Panc1 (cell line): ENCODE measurements around the gene ZNF627. TPM values are rescaled to one million over a fixed set of nuclear protein-coding genes. Genes with fewer than 3 reads are reported as not detected.

Experiments
- ATAC-seq: fragments of 200-7000 bp; cut with Tn5 transposase; 2 replicates; pipeline ENCODE4 v1.9.1; 2020; ENCODE audit warnings: mild to moderate bottlenecking, moderate library complexity
- BruUV-seq: library from RNA; stranded (reverse); fragments of 400-500 nt; replicated peaks from 2 replicates; lab custom pipeline; 2021; lab: Mats Ljungman, UMichigan
- CTCF ChIA-PET: fragments of 300-600 bp; sonication (Branson Sonifier 250); formaldehyde crosslinking; loops from one replicate; lab custom pipeline; 2022; ENCODE audit warnings: antibody characterized with exemption; lab: Charles Lee
- POLR2A ChIA-PET: fragments of 300-600 bp; sonication (Branson Sonifier 250); formaldehyde crosslinking; loops from one replicate; lab custom pipeline; 2022; ENCODE audit warnings: antibody characterized with exemption; lab: Charles Lee
- DNase-seq: peaks from one replicate; pipeline ENCODE4 v3.0.0-alpha.2; 2010; ENCODE audit warnings: low read depth, low spot score
- H3K27ac ChIP-seq: 2 replicates; pipeline ENCODE4 v1.5.1; 2011; ENCODE audit warnings: mild to moderate bottlenecking, low read length, inconsistent platforms
- H3K27me3 ChIP-seq: fragments of 200-500 bp; sonication (Bioruptor generic); 2 replicates; pipeline ENCODE4 v1.6.0; 2014; ENCODE audit warnings: low read length, inconsistent platforms; ENCODE audit not compliant: control insufficient read depth, insufficient read depth
- H3K36me3 ChIP-seq: fragments of 200-500 bp; sonication (Bioruptor generic); 2 replicates; pipeline ENCODE4 v1.5.1; 2014; ENCODE audit warnings: inconsistent platforms, mild to moderate bottlenecking, low read length, moderate library complexity; ENCODE audit not compliant: control insufficient read depth, insufficient read depth
- H3K4me1 ChIP-seq: 2 replicates; pipeline ENCODE4 v1.5.1; 2011; ENCODE audit warnings: inconsistent platforms, mild to moderate bottlenecking, low read length, moderate library complexity; ENCODE audit not compliant: control insufficient read depth, insufficient read depth
- H3K4me3 ChIP-seq, 2 experiments: 2 replicates each; pipeline ENCODE4 v1.5.1; 2011 to 2012; ENCODE audit warnings: low read depth in 2 of 2, low read length in 2 of 2, mild to moderate bottlenecking in 2 of 2, inconsistent platforms in 1 of 2, moderate library complexity in 1 of 2
- H3K9me3 ChIP-seq: fragments of 200-500 bp; sonication (Bioruptor generic); 2 replicates; pipeline ENCODE4 v1.5.1; 2014; ENCODE audit warnings: low read depth, mild to moderate bottlenecking, inconsistent platforms, low read length, moderate library complexity; ENCODE audit not compliant: control insufficient read depth, insufficient read depth
- CTCF ChIP-seq: fragments of 450-650 bp; IDR thresholded peaks from 2 replicates; pipeline ENCODE4 v1.5.1; 2017; ENCODE audit warnings: mild to moderate bottlenecking
- POLR2AphosphoS5 ChIP-seq: IDR thresholded peaks from 2 replicates; pipeline ENCODE4 v1.6.1; 2012; ENCODE audit warnings: mild to moderate bottlenecking, low read depth, low read length, moderate library complexity
- SIN3A ChIP-seq: IDR thresholded peaks from 2 replicates; pipeline ENCODE4 v1.6.1; 2012; ENCODE audit warnings: low read depth, mild to moderate bottlenecking, low read length, moderate library complexity, borderline replicate concordance; ENCODE audit not compliant: insufficient read depth
- TCF7L2 ChIP-seq: IDR thresholded peaks from 2 replicates; pipeline ENCODE4 v1.6.1; 2011; ENCODE audit warnings: mild to moderate bottlenecking, low read depth, low read length, inconsistent platforms
- in situ Hi-C: cut with HindIII; loops from 2 replicates; pipeline ENCODE4 v1.10.0; 2016; ENCODE audit warnings: low sequenced_read_pairs, low pct_unique_long_range_greater_than_20kb
- intact Hi-C: fragments of 100-400 bp; cut with micrococcal nuclease; formaldehyde crosslinking; loops from one replicate; pipeline ENCODE4 v1.10.0; 2022; ENCODE audit not compliant: unreplicated experiment
- total RNA-seq: library from RNA; stranded (reverse); gene quantifications from one replicate; pipeline ENCODE4 v1.2.1, GENCODE V29; 2021; ENCODE audit not compliant: unreplicated experiment
- TF ChIP-seq, protein P1 (sequence below), 2 experiments: IDR thresholded peaks; 2 replicates each; pipeline ENCODE4 v1.6.1; 2011 to 2012; ENCODE audit warnings: low read depth in 2 of 2, control low read depth in 1 of 2, low read length in 1 of 2, mild to moderate bottlenecking in 1 of 2, moderate library complexity in 1 of 2; ENCODE audit not compliant: insufficient read depth in 1 of 2

ZNF627 gene
- total RNA-seq, 1 experiment from 2014 or later, result 10.7 TPM

GRCh38 chr19:11652492-11652891, 55.2 kb downstream of the ZNF627 start:
- no peak for TF ChIP-seq POLR2AphosphoS5
- TF ChIP-seq SIN3A, result no peak
- TF ChIP-seq, protein P1, sequence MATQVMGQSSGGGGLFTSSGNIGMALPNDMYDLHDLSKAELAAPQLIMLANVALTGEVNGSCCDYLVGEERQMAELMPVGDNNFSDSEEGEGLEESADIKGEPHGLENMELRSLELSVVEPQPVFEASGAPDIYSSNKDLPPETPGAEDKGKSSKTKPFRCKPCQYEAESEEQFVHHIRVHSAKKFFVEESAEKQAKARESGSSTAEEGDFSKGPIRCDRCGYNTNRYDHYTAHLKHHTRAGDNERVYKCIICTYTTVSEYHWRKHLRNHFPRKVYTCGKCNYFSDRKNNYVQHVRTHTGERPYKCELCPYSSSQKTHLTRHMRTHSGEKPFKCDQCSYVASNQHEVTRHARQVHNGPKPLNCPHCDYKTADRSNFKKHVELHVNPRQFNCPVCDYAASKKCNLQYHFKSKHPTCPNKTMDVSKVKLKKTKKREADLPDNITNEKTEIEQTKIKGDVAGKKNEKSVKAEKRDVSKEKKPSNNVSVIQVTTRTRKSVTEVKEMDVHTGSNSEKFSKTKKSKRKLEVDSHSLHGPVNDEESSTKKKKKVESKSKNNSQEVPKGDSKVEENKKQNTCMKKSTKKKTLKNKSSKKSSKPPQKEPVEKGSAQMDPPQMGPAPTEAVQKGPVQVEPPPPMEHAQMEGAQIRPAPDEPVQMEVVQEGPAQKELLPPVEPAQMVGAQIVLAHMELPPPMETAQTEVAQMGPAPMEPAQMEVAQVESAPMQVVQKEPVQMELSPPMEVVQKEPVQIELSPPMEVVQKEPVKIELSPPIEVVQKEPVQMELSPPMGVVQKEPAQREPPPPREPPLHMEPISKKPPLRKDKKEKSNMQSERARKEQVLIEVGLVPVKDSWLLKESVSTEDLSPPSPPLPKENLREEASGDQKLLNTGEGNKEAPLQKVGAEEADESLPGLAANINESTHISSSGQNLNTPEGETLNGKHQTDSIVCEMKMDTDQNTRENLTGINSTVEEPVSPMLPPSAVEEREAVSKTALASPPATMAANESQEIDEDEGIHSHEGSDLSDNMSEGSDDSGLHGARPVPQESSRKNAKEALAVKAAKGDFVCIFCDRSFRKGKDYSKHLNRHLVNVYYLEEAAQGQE (IDR thresholded peaks at IDR 0.05; ENCODE audit: insufficient read depth in 1 of 2, low read depth in 2 of 2, low read length in 1 of 2), result no peak
- TF ChIP-seq CTCF, result no peak
- no peak for TF ChIP-seq TCF7L2
- no TSS peak for BruUV-seq
- Histone ChIP-seq H3K9me3 (peaks cover 28% of the 10 kb centered on the region; the same call in 1 of the 2 replicates), H3K27ac (no peak overlapping the region), H3K36me3 (no peaks in the 10 kb centered on the region; the same call in 1 of the 2 replicates), H3K4me3 (no peak overlapping the region), H3K27me3 (no peaks in the 10 kb centered on the region), H3K4me1 (no peaks in the 10 kb centered on the region)
- ATAC-seq (no peak), DNase-seq (no peak)
- ChIA-PET CTCF (no interaction called here), POLR2A (no interaction called here)
- in situ Hi-C loops, result no loop called here
- intact Hi-C loops, result no loop called here

- no peak for DNase-seq
- Histone ChIP-seq H3K9me3 (peaks cover 17% of the 10 kb centered on the region; the same call in 1 of the 2 replicates), H3K27me3 (no peaks in the 10 kb centered on the region), H3K4me3 (no peak overlapping the region), H3K27ac (no peak overlapping the region), H3K4me1 (no peaks in the 10 kb centered on the region), H3K36me3 (no peaks in the 10 kb centered on the region; the same call in 1 of the 2 replicates)
- POLR2A ChIA-PET, result no interaction called here
- no peak for ATAC-seq
- TF ChIP-seq CTCF, result no peak
- intact Hi-C loops, result no loop called here
- CTCF ChIA-PET, result no interaction called here
- BruUV-seq, result no TSS peak
- in situ Hi-C loops, result no loop called here
These were observed 59.3 kb downstream of the ZNF627 start for GRCh38 chr19:11656535-11656934.
